Measurements from ENCODE around the gene PSMA1.
"Not testable (repeated sequence)": the region's sequence is repeated elsewhere in the genome, so short reads cannot be mapped to it uniquely, and the experiment has no call there.

DNA sequence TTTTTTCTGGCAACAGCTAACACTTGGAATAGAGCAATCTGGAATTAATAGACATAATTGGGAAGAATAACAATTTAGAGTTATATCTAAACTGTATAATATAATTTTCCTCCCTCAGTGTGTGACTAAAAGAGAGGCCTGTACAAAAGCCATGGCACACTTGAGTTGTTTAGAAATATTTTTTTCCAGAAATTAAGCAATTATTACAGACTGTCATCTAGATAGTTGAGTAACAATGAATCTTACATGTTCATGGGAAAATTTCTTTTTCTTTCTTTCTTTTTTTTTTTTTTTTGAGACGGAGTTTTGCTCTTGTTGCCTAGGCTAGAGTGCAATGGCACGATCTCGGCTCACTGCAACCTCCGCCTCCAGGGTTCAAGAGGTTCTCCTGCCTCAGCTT lies 15.0 kb upstream of the PSMA1 start:
- TF ChIP-seq, protein P1, sequence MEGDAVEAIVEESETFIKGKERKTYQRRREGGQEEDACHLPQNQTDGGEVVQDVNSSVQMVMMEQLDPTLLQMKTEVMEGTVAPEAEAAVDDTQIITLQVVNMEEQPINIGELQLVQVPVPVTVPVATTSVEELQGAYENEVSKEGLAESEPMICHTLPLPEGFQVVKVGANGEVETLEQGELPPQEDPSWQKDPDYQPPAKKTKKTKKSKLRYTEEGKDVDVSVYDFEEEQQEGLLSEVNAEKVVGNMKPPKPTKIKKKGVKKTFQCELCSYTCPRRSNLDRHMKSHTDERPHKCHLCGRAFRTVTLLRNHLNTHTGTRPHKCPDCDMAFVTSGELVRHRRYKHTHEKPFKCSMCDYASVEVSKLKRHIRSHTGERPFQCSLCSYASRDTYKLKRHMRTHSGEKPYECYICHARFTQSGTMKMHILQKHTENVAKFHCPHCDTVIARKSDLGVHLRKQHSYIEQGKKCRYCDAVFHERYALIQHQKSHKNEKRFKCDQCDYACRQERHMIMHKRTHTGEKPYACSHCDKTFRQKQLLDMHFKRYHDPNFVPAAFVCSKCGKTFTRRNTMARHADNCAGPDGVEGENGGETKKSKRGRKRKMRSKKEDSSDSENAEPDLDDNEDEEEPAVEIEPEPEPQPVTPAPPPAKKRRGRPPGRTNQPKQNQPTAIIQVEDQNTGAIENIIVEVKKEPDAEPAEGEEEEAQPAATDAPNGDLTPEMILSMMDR (IDR thresholded peaks at IDR 0.05): not testable (repeated sequence)
- TF ChIP-seq EP300, POLR2A, POLR2AphosphoS5 (IDR thresholded peaks at IDR 0.05): not testable (repeated sequence)
